CD14-positive monocyte (primary cell): ENCODE results near the gene AGBL2. TPM values are rescaled to one million over a fixed set of nuclear protein-coding genes. Genes with fewer than 3 reads are reported as not detected.

Experiments used
- DNase-seq, 3 donors: peaks; one replicate each; pipeline ENCODE4 v3.0.0-alpha.2; 2011 to 2022
- H2AFZ ChIP-seq: 2 replicates; pipeline ENCODE4 v1.6.0; 2012; ENCODE audit warnings: mild to moderate bottlenecking, low read depth, low read length, inconsistent platforms; ENCODE audit not compliant: insufficient read depth, poor library complexity, severe bottlenecking
- H3K27ac ChIP-seq, 2 donors: 1 replicate in 1 of 2; 2 replicates in 1 of 2; pipeline ENCODE4 v1.5.1; 2012 to 2013; ENCODE audit warnings: low read length in 2 of 2, control low read depth in 1 of 2, inconsistent platforms in 1 of 2, low read depth in 1 of 2, mild to moderate bottlenecking in 1 of 2
- H3K27me3 ChIP-seq, 2 donors: one replicate each; pipeline versions ENCODE4 v1.6.0 to v1.6.1; 2011 to 2013; ENCODE audit warnings: low read length in 2 of 2; ENCODE audit not compliant: control insufficient read depth in 2 of 2, insufficient read depth in 2 of 2
- H3K36me3 ChIP-seq, 2 donors: replicated peaks in 1 of 2; 1 replicate in 1 of 2; 2 replicates in 1 of 2; pipeline versions ENCODE4 v1.5.1 to v1.6.1; 2012 to 2013; ENCODE audit warnings: low read length in 2 of 2, control low read depth in 1 of 2, inconsistent platforms in 1 of 2, mild to moderate bottlenecking in 1 of 2; ENCODE audit not compliant: insufficient read depth in 2 of 2, control insufficient read depth in 1 of 2
- H3K4me1 ChIP-seq, 2 donors: 1 replicate in 1 of 2; 2 replicates in 1 of 2; pipeline versions ENCODE4 v1.5.1 to v1.6.1; 2012 to 2013; ENCODE audit warnings: low read length in 2 of 2, control low read depth in 1 of 2, inconsistent platforms in 1 of 2, mild to moderate bottlenecking in 1 of 2, moderate library complexity in 1 of 2; ENCODE audit not compliant: insufficient read depth in 2 of 2, control insufficient read depth in 1 of 2
- H3K4me2 ChIP-seq: replicated peaks from 2 replicates; pipeline ENCODE3; 2012; ENCODE audit warnings: low read length, moderate library complexity, mild to moderate bottlenecking; ENCODE audit not compliant: poor library complexity, severe bottlenecking; ENCODE audit errors: extremely low read depth
- H3K4me3 ChIP-seq, 3 experiments: fragments of 200-600 bp in 1 of 3; sonication (generic) in 1 of 3; replicated peaks in 1 of 3; 1 replicate in 2 of 3; 2 replicates in 1 of 3; pipeline ENCODE4 v1.5.1; 2011 to 2013; ENCODE audit warnings: low read length in 3 of 3, mild to moderate bottlenecking in 3 of 3, control low read depth in 2 of 3, low read depth in 2 of 3, inconsistent platforms in 1 of 3, moderate library complexity in 1 of 3
- H3K79me2 ChIP-seq: 2 replicates; pipeline ENCODE4 v1.6.0; 2012; ENCODE audit warnings: mild to moderate bottlenecking, control low read depth, inconsistent platforms, low read length, moderate library complexity; ENCODE audit not compliant: insufficient read depth
- H3K9ac ChIP-seq: 2 replicates; pipeline ENCODE4 v1.6.0; 2017; ENCODE audit warnings: low read length, mild to moderate bottlenecking; ENCODE audit not compliant: insufficient read depth, poor library complexity, severe bottlenecking
- H3K9me3 ChIP-seq, 2 donors: replicated peaks in 1 of 2; 1 replicate in 1 of 2; 2 replicates in 1 of 2; pipeline versions ENCODE4 v1.5.1 to v1.6.1; 2012 to 2013; ENCODE audit warnings: low read length in 2 of 2, control low read depth in 1 of 2; ENCODE audit not compliant: control insufficient read depth in 1 of 2, insufficient read depth in 1 of 2
- H4K20me1 ChIP-seq: 2 replicates; pipeline ENCODE4 v1.6.0; 2012; ENCODE audit warnings: mild to moderate bottlenecking, low read length, control low read depth, moderate library complexity; ENCODE audit not compliant: insufficient read depth
- H3K27ac Mint-ChIP-seq, 7 donors: one replicate each; pipeline ENCODE4 v1.8.0; 2020; ENCODE audit warnings: mild to moderate bottlenecking in 7 of 7, mixed read lengths in 7 of 7, moderate library complexity in 6 of 7, inconsistent platforms in 2 of 7
- H3K27me3 Mint-ChIP-seq, 3 donors: one replicate each; pipeline ENCODE4 v1.8.0; 2021 to 2022; ENCODE audit warnings: low read depth in 3 of 3, mild to moderate bottlenecking in 3 of 3, mixed read lengths in 3 of 3, moderate library complexity in 3 of 3, inconsistent platforms in 1 of 3
- H3K36me3 Mint-ChIP-seq, 2 donors: one replicate each; pipeline ENCODE4 v1.8.0; 2020; ENCODE audit warnings: mixed read lengths in 2 of 2, inconsistent platforms in 1 of 2, mild to moderate bottlenecking in 1 of 2
- H3K4me1 Mint-ChIP-seq: one replicate; pipeline ENCODE4 v1.8.0; 2020; ENCODE audit warnings: mild to moderate bottlenecking, mixed read lengths
- H3K4me3 Mint-ChIP-seq, 2 donors: one replicate each; pipeline ENCODE4 v1.8.0; 2020; ENCODE audit warnings: mild to moderate bottlenecking in 2 of 2, mixed read lengths in 2 of 2, moderate library complexity in 1 of 2
- H3K9me3 Mint-ChIP-seq, 7 donors: one replicate each; pipeline ENCODE4 v1.8.0; 2020 to 2022; ENCODE audit warnings: mixed read lengths in 7 of 7, mild to moderate bottlenecking in 6 of 7, moderate library complexity in 6 of 7, inconsistent platforms in 2 of 7
- CTCF ChIP-seq: fragments of 200-600 bp; IDR thresholded peaks from one replicate; pipeline ENCODE4 v1.8.0; 2022; ENCODE audit warnings: antibody characterized with exemption, mild to moderate bottlenecking
- WGBS: methylation state at CpG from one replicate; pipeline ENCODE4 v1.1.5; 2013; ENCODE audit warnings: missing lambda C conversion rate; ENCODE audit not compliant: insufficient coverage; 5-methylcytosine and 5-hydroxymethylcytosine counted together
- intact Hi-C, 2 donors: fragments of 100-400 bp; cut with micrococcal nuclease; formaldehyde crosslinking; loops; one replicate each; pipeline versions ENCODE4 v1.15.0 to v1.15.1; 2023
- polyA plus RNA-seq, 3 donors: library from polyadenylated mRNA; depleted of rRNA in 1 of 3; unstranded in 2 of 3; stranded (reverse) in 1 of 3; fragments of 300-500 nt in 2 of 3; fragments of >200 nt in 1 of 3; fragmentation: Illumina TruSeq in 2 of 3; gene quantifications; 1 replicate in 2 of 3; 2 replicates in 1 of 3; pipeline ENCODE4 v1.2.3, GENCODE V29; 2012 to 2021

Gene AGBL2
- polyA plus RNA-seq, 3 donors: 0.93 TPM; not detected in 2

GRCh38 chr11:47689480-47689879 is 25.7 kb downstream of the AGBL2 start:
- no peak overlapping the region for H3K27ac ChIP-seq
- TF ChIP-seq CTCF: no peak
- peaks cover 0 to 4% (median 1%) of the 10 kb centered on the region in 7 donors for H3K9me3 Mint-ChIP-seq
- no peaks in the 10 kb centered on the region for H4K20me1 ChIP-seq
- H3K27me3 ChIP-seq: no peaks in the 10 kb centered on the region
- intact Hi-C loops: no loop called here
- H2AFZ ChIP-seq: no peak overlapping the region
- DNase-seq: no peak
- H3K9me3 ChIP-seq: no peaks in the 10 kb centered on the region
- no peak overlapping the region for H3K4me3 Mint-ChIP-seq
- H3K9ac ChIP-seq: no peak overlapping the region
- H3K27ac Mint-ChIP-seq: no peak overlapping the region
- no peaks in the 10 kb centered on the region for H3K79me2 ChIP-seq
- H3K4me1 Mint-ChIP-seq: peaks cover 9% of the 10 kb centered on the region
- WGBS: 100% methylated on average over 3 of the region's 5 CpGs
- H3K36me3 ChIP-seq: no peaks in the 10 kb centered on the region
- H3K4me1 ChIP-seq: peaks cover 0 to 2% of the 10 kb centered on the region in 2 donors
- no peaks in the 10 kb centered on the region for H3K27me3 Mint-ChIP-seq
- H3K4me2 ChIP-seq: no peak overlapping the region
- H3K4me3 ChIP-seq: no peak overlapping the region
- no peaks in the 10 kb centered on the region for H3K36me3 Mint-ChIP-seq

GRCh38 chr11:47688991-47689390 is 26.2 kb downstream of the AGBL2 start:
- Histone ChIP-seq H3K9me3 (no peaks in the 10 kb centered on the region), H3K4me1 (peaks cover 0 to 2% of the 10 kb centered on the region in 2 donors), H2AFZ (no peak overlapping the region), H4K20me1 (no peaks in the 10 kb centered on the region), H3K36me3 (no peaks in the 10 kb centered on the region), H3K4me3 (no peak overlapping the region), H3K4me2 (no peak overlapping the region), H3K9ac (no peak overlapping the region), H3K27me3 (no peaks in the 10 kb centered on the region), H3K27ac (no peak overlapping the region), H3K79me2 (no peaks in the 10 kb centered on the region)
- peaks cover 9% of the 10 kb centered on the region for H3K4me1 Mint-ChIP-seq
- intact Hi-C loops: no loop called here
- H3K27ac Mint-ChIP-seq: no peak overlapping the region
- TF ChIP-seq CTCF: no peak
- DNase-seq: no peak
- 80% methylated on average over 1 of the region's 2 CpGs for WGBS
- H3K4me3 Mint-ChIP-seq: no peak overlapping the region
- peaks cover 0 to 4% (median 1%) of the 10 kb centered on the region in 7 donors for H3K9me3 Mint-ChIP-seq
- H3K36me3 Mint-ChIP-seq: no peaks in the 10 kb centered on the region
- H3K27me3 Mint-ChIP-seq: no peaks in the 10 kb centered on the region
